Effector memory CD4-positive, alpha-beta T cell (primary cell): Measurements from ENCODE around the gene RPS6KA6.

Experiments used
- DNase-seq, 3 donors: peaks; one replicate each; pipeline ENCODE4 v3.0.0-alpha.2; 2020
- H3K27ac ChIP-seq: 2 replicates; pipeline ENCODE4 v1.7.0; 2013; ENCODE audit warnings: mild to moderate bottlenecking, low read length, moderate library complexity; ENCODE audit not compliant: insufficient read depth, poor library complexity, severe bottlenecking
- H3K27me3 ChIP-seq: replicated peaks from 2 replicates; pipeline ENCODE4 v1.7.0; 2013; ENCODE audit warnings: mild to moderate bottlenecking, low read length; ENCODE audit not compliant: insufficient read depth, control insufficient read depth, poor library complexity, severe bottlenecking
- H3K36me3 ChIP-seq: 2 replicates; pipeline ENCODE4 v1.7.0; 2013; ENCODE audit warnings: mild to moderate bottlenecking, low read length, moderate library complexity; ENCODE audit not compliant: control insufficient read depth, insufficient read depth
- H3K4me1 ChIP-seq: 2 replicates; pipeline ENCODE4 v1.7.0; 2013; ENCODE audit warnings: low read length, mild to moderate bottlenecking; ENCODE audit not compliant: control insufficient read depth, insufficient read depth, poor library complexity, severe bottlenecking
- H3K4me3 ChIP-seq: 2 replicates; pipeline ENCODE4 v1.7.0; 2013; ENCODE audit warnings: low read length, low read depth, mild to moderate bottlenecking; ENCODE audit not compliant: insufficient read depth, poor library complexity, severe bottlenecking
- H3K9me3 ChIP-seq: 2 replicates; pipeline ENCODE4 v1.7.0; 2013; ENCODE audit warnings: mild to moderate bottlenecking, low read length, moderate library complexity; ENCODE audit not compliant: control insufficient read depth

The RPS6KA6 gene

DNA sequence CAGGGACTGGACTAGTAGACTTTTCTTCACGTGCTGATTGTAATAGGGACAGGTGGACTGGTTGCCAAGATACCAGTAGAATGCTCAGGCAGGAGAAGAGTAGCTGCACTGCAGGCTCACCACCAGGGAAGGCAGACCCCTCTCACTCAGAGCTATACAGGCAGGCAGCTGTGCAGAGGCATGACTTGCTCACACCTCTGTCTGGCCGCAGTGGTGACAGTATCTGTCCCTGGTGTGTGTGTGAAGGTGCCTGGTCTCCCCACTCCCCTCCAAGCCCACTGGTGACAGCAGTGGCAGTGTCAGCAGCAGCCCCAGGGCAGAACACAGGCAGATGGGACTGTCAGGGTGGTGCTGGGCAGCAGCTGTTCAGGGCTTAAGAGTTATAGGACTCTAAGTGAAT, 140.7 kb downstream of the RPS6KA6 start:
- H3K4me3 ChIP-seq = no peak overlapping the region
- H3K27ac ChIP-seq = no peak overlapping the region
- no peaks in the 10 kb centered on the region for H3K9me3 ChIP-seq
- H3K27me3 ChIP-seq = no peaks in the 10 kb centered on the region
- no peaks in the 10 kb centered on the region for H3K36me3 ChIP-seq
- DNase-seq = no peak
- H3K4me1 ChIP-seq = no peaks in the 10 kb centered on the region

DNA sequence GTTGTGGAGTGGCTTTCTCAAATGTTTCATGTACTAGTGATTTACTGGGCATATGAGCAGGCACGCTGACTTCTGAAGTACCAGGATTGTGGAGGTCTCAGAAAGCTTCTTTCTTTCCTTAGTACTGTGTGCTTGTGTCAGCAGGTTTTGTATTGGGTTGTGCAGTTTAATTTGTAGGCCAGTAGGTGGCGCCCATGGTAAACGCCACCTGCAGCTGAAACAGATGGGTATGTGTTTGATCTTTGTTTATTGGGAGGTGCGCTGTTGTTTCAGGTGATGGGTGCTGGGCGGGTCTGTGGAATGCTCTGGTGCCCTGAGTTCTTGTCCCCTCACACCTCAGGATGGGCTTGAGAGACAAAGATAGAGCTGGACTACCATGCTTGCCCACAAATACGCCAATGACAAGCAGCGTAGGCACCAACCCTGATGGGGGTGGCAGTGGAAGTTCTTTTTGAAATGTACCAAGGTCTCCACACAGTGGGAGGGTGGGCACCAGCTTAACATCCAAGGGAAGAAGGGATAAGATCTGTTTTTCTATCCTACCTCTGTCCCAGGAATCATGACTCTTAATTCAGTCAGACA, 141.5 kb downstream of the RPS6KA6 start:
- H3K27me3 ChIP-seq = no peaks in the 10 kb centered on the region
- H3K27ac ChIP-seq = no peak overlapping the region
- H3K9me3 ChIP-seq = no peaks in the 10 kb centered on the region
- no peak overlapping the region for H3K4me3 ChIP-seq
- H3K4me1 ChIP-seq = no peaks in the 10 kb centered on the region
- no peak for DNase-seq
- H3K36me3 ChIP-seq = no peaks in the 10 kb centered on the region

DNA sequence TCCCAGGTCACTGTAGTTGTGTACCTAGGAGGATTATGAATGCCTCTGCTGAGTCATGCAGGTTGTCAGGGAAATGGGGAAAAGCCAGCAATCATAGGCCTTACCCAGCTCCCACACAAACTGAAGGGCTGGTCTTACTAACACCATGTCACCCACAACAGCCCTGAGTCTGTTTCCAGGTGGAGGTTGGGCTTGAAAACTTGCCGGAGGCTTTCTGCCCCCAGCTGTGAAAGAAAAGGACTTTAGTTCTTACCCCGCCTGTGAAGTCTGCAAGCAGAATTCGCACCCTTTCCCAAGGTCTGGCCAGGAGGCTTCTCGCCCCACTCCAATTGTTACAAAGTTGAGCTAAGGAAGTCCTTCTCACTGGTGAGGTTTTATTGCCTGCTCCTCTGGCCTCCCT, 143.9 kb downstream of the RPS6KA6 start:
- Histone ChIP-seq H3K27me3 (no peaks in the 10 kb centered on the region), H3K4me1 (no peaks in the 10 kb centered on the region), H3K4me3 (no peak overlapping the region), H3K27ac (no peak overlapping the region), H3K9me3 (no peaks in the 10 kb centered on the region), H3K36me3 (no peaks in the 10 kb centered on the region)
- no peak for DNase-seq
